Limb (tissue), 2 donors: ENCODE data around the gene PRKG1.
"Not testable (repeated sequence)": the region's sequence is repeated elsewhere in the genome, so short reads cannot be mapped to it uniquely, and the experiment has no call there.

ENCODE experiments used
- DNase-seq, 2 donors: peaks; one replicate each; pipeline ENCODE4 v3.0.0-alpha.2; 2016; ENCODE audit errors: extremely low spot score in 2 of 2

PRKG1 gene

DNA sequence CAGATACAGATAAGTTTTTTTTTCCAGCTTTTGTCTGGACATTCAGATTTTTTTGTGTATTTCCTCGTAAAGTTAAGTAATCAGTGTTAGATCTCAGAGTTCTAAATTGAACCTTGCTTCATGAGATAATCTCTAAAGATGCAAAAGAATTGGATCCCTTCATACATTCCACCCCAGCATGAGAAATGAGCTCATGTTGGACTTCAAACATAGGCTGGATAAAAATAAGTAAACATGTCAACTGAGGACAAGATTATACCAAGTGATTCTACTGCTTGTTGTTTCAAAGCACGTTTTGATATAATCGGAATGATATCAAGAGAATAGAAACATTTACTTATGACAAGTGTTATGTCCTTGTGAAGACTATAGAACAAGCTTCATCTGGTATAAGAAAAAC lies 1122.8 kb downstream of the PRKG1 start:
- no peak for DNase-seq

DNA sequence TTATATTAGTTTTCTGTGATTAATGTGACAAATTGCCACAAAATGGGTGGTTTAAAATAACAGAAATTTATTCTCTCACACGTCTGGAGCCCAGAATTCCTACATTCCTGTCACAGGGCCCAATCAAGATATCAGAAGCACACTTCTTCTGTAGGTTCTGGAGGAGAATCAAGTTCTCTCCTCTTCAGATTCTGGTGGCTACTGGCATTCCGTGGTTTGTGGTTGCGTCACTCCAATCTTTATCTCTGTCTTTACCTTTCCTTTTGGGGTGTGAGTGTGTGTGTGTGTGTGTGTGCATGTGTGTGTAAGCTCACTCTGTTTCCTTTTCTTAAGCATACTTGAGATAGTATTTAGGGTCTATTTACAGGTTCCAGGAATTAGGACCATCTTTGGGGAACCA lies 1124.3 kb downstream of the PRKG1 start:
- no peak for DNase-seq

DNA sequence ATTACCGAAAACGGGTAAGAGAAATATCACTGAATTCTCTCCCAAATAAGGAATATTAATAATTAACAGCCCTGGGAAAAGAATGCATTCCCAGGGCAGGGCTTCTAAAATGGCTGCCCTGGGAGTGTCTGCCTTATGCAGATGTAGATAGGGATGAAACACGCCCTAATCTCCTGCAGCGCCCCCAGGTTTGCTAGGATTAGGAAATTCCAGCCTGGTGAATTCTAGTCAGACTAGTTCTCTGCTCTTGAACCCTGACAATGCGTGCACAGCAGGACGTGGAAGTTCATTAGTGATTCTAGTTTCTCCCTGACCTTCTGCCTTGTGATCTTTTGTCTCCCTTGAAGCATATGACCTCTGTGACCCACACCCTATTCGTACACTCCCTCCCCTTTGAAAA lies 1130.6 kb downstream of the PRKG1 start:
- DNase-seq, result not testable (repeated sequence)

- DNase-seq, result no peak
Measured at GRCh38 chr10:52208365-52208764, 1134.1 kb downstream of the PRKG1 start.

GRCh38 chr10:52210161-52210560 lies 1135.9 kb downstream of the PRKG1 start:
- no peak for DNase-seq

GRCh38 chr10:52212062-52212461 lies 1137.8 kb downstream of the PRKG1 start:
- no peak for DNase-seq

- DNase-seq, result no peak
Measured at GRCh38 chr10:52212802-52213201, 1138.5 kb downstream of the PRKG1 start.

- DNase-seq, result peak in 1 of 2 donors; percentile 27
Measured at GRCh38 chr10:52213321-52213752, 1139.0 kb downstream of the PRKG1 start.

GRCh38 chr10:52215745-52216361 lies 1141.6 kb downstream of the PRKG1 start:
- DNase-seq, result peak; percentile 63 to 85

GRCh38 chr10:52216852-52217251 lies 1142.6 kb downstream of the PRKG1 start:
- DNase-seq, result peak; percentile 37 to 77

DNA sequence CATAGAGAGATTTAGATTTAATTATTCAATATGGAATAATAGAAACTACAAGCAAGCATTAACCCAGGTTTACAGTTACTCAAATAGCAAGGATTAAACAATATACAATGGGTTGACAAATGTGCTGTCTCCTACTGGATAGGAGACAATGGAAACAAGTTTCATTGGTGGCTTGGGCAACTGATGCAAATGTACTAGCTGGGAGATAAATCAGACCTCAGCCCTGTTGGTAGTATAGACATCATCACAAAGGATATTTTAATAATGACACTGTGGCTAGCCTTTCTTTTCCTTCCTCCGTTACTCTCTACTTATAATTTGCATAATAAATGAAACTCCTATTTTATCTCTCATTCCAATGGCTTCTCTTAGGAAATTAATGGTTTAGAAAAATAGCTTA lies 1143.2 kb downstream of the PRKG1 start:
- no peak for DNase-seq

DNA sequence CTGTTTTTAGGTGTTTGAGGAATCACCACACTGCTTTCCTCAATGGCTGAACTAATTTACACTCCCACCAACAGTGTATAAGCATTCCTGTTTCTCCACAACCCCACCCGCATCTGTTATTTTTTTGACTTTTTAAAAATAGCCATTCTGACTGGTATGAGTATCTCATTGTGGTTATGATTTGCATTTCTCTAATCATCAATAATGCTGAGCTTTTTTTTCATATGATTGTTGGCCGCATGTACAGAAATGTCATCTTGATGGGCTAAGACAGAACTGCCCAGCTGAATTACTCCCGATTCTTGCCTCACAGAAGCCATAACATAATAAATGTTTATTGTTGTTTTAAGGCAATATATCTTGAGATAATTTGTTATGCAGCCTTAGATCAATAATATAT lies 1146.7 kb downstream of the PRKG1 start:
- DNase-seq, result no peak

DNA sequence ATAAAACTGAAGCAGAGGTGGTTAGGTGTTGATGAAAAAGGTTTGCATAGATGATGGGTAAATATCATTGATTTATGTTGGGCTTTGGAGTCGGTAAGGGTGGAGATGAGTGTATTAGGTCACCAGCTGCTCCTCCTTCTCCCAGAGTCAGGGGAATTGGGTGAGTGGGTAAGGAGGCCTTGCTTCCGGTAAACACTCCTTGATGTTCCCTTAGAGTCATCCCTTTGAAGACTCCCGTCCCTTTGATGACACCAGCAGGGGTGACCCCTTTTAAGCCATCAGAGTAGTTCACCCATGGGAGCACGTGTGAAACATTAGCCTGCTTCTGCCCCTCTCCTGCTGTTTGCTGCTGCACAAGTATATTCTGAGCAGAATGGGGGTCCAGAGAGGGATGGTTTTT lies 1147.6 kb downstream of the PRKG1 start:
- DNase-seq, result no peak

DNA sequence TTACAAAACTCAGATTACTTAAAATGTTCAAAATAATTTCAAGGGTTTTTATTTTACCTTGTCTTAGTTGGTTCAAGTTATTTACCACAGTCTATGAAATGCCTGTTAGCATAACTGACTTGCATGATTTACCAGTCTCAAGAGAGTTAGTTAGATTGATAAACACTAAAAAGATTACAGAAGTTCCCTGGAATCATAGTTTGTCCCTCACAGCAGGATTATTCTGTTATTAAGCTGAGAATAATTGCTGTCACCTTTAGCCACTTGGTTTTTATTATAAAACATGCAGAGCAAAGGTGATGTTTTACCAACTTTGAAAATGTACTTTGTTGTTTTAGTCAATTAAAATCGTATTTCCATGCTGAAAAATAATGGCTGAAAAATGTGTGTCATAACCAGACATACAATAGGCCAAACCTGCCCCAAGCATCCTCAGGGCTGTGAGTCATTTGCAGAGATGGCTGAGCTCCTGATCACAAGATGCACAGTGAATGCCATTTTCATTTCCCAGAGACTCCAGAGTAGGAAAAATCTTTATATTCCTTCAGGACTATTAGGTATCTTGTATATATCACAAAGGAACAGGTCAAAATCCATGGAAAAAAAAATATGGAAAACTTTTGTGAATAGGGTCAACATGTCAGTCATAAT lies 1152.0 kb downstream of the PRKG1 start:
- DNase-seq, result no peak

DNA sequence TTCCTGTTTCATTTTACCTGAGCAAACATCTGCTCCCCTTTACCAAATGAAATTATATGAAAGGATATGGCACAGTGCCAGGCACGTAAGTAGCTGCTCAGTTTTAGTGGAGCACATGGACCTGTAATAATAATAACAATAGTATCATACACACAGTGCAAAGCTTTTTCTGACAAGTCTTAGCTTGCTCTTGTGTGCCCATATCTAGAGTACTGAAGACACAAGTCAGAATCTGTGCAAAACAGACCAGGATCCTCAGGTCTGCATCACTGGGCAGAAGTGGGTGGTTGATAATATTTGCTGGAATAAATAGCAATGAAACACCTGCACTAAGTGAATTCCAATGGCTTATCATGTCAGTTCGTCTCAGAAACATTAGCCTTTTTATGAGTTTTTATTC lies 1154.3 kb downstream of the PRKG1 start:
- DNase-seq, result no peak

DNA sequence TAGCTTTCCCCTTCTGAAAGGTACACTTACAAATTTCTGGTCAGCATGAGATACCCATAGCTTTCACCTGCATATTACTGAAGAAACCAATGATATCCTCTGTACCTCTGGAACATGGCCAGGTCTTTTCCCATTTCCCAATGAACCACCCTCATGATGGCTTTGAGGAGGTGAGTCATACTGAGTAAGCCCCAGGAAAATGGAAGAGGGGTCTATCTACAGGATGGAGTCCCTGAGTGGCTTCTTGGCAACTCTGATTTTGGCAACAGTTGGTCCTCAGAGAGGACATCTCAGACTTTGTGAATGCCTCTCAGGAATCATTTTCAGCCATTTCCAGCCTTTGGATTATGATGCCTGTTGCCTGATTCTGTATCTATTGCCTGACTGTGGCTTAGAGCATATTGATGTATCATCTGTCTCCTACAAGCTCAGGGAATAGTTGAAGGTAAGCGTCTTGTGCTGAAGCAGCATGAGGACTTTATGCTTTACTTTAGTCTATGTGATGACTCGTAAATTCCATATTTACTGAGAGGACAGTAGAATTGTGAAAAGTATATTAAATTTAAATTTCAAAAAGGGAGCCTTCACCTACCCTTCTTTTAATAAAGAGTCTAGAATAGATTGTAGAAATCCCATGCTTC lies 1155.1 kb downstream of the PRKG1 start:
- no peak for DNase-seq

- no peak for DNase-seq
Measured at GRCh38 chr10:52232561-52233350, 1158.5 kb downstream of the PRKG1 start.

DNA sequence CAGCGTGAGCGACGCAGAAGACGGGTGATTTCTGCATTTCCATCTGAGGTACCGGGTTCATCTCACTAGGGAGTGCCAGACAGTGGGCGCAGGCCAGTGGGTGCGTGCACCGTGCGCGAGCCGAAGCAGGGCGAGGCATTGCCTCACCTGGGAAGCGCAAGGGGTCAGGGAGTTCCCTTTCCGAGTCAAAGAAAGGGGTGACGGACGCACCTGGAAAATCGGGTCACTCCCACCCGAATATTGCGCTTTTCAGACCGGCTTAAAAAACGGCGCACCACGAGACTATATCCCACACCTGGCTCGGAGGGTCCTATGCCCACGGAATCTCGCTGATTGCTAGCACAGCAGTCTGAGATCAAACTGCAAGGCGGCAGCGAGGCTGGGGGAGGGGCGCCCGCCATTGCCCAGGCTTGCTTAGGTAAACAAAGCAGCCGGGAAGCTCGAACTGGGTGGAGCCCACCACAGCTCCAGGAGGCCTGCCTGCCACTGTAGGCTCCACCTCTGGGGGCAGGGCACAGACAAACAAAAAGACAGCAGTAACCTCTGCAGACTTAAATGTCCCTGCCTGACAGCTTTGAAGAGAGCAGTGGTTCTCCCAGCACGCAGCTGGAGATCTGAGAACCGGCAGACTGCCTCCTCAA lies 1159.2 kb downstream of the PRKG1 start:
- not testable (repeated sequence) for DNase-seq

- DNase-seq, result no peak
Measured at GRCh38 chr10:52239771-52240170, 1165.5 kb downstream of the PRKG1 start.

DNA sequence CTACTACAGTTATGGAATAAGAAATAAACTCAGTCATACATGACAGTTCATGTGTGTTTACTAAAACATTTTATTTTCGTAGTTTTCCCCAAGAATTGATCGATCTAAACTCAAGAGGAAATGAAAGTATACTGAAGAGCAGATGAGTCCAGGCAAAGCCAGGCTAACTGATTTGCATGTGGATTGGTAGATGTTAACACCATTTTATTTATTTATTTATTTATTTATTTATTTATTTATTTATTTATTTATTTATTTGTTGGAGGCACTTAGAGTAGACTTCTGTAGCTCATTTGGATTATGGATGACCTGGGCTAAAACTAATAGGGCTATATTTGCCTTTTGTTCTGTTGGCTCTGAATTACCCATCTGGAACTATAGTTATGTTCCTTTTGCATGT lies 1171.3 kb downstream of the PRKG1 start:
- no peak for DNase-seq

GRCh38 chr10:52247929-52248328 lies 1173.6 kb downstream of the PRKG1 start:
- not testable (repeated sequence) for DNase-seq
